ENCODE results near the gene HCN4.

Gene HCN4

GRCh38 chr15:73341886-73342600 is 26.7 kb downstream of the HCN4 start:
- peak; percentile 41 for DNase-seq

GRCh38 chr15:73340502-73341192 is 28.1 kb downstream of the HCN4 start:
- DNase-seq: no peak

GRCh38 chr15:73338606-73339374 is 30.0 kb downstream of the HCN4 start:
- no peak for DNase-seq

- peak; percentile 52 for DNase-seq
These were observed 30.7 kb downstream of the HCN4 start for GRCh38 chr15:73338058-73338457.

- no peak for DNase-seq
These were observed 31.6 kb downstream of the HCN4 start for GRCh38 chr15:73337187-73337586.

GRCh38 chr15:73336756-73337155 is 32.0 kb downstream of the HCN4 start:
- no peak for DNase-seq

- no peak for DNase-seq
These were observed 33.3 kb downstream of the HCN4 start for GRCh38 chr15:73335471-73335870.

GRCh38 chr15:73335026-73335425 is 33.7 kb downstream of the HCN4 start:
- no peak for DNase-seq

- DNase-seq: no peak
These were observed 34.7 kb downstream of the HCN4 start for GRCh38 chr15:73334086-73334485.

- no peak for DNase-seq
These were observed 35.8 kb downstream of the HCN4 start for GRCh38 chr15:73333001-73333400.

- DNase-seq: no peak
These were observed 36.5 kb downstream of the HCN4 start for GRCh38 chr15:73331991-73332925.

GRCh38 chr15:73331501-73331900 is 37.3 kb downstream of the HCN4 start:
- DNase-seq: no peak

GRCh38 chr15:73330206-73331051 is 38.3 kb downstream of the HCN4 start:
- no peak for DNase-seq

GRCh38 chr15:73329501-73330200 is 39.1 kb downstream of the HCN4 start:
- no peak for DNase-seq

- no peak for DNase-seq
These were observed 39.8 kb downstream of the HCN4 start for GRCh38 chr15:73328981-73329380.

GRCh38 chr15:73328149-73328820 is 40.5 kb downstream of the HCN4 start:
- no peak for DNase-seq

GRCh38 chr15:73326157-73326556 is 42.6 kb downstream of the HCN4 start:
- DNase-seq: no peak

- DNase-seq: no peak
These were observed 43.4 kb downstream of the HCN4 start for GRCh38 chr15:73325191-73325861.

- no peak for DNase-seq
These were observed 44.1 kb downstream of the HCN4 start for GRCh38 chr15:73324496-73325170.

Data from NCI-H1092 treated with DMSO at 0.1 percent for 48 hours (cell line).